ENCODE results near the gene FASN. TPM values are rescaled to one million over a fixed set of nuclear protein-coding genes. Genes with fewer than 3 reads are reported as not detected.

FASN gene
- total and polyA plus RNA-seq, 2 experiments from 2014 or later, result 85.9 to 276 TPM

- Histone ChIP-seq H3K27me3 (no peaks in the 10 kb centered on the region), H3K27ac (no peak overlapping the region), H3K9me3 (ENCODE audit: low read depth) (no peaks in the 10 kb centered on the region), H3K36me3 (peaks cover 84% of the 10 kb centered on the region), H3K4me3 (no peak overlapping the region), H3K4me1 (ENCODE audit: low read depth) (no peaks in the 10 kb centered on the region)
- DNase-seq (ENCODE audit: low read depth in 1 of 2, low spot score in 1 of 2), result no peak
- no peak for TF ChIP-seq CTCF (IDR thresholded peaks at IDR 0.05; ENCODE audit: low read depth, low read length)
Measured at GRCh38 chr17:82083533-82084359, 14.3 kb downstream of the FASN start.

- H3K9me3 ChIP-seq (ENCODE audit: low read depth), result no peaks in the 10 kb centered on the region
- H3K4me1 ChIP-seq (ENCODE audit: low read depth), result no peaks in the 10 kb centered on the region
- H3K4me3 ChIP-seq, result no peak overlapping the region
- H3K27me3 ChIP-seq, result no peaks in the 10 kb centered on the region
- TF ChIP-seq CTCF (IDR thresholded peaks at IDR 0.05; ENCODE audit: low read depth, low read length), result no peak
- no peak overlapping the region for H3K27ac ChIP-seq
- peaks cover 77% of the 10 kb centered on the region for H3K36me3 ChIP-seq
- no peak for DNase-seq (ENCODE audit: low read depth in 1 of 2, low spot score in 1 of 2)
Measured at GRCh38 chr17:82083009-82083408, 15.0 kb downstream of the FASN start.

GRCh38 chr17:82082456-82082855, 15.6 kb downstream of the FASN start:
- H3K36me3 ChIP-seq, result peaks cover 74% of the 10 kb centered on the region

GRCh38 chr17:82081966-82082365, 16.1 kb downstream of the FASN start:
- H3K4me3 ChIP-seq, result no peak overlapping the region
- no peak for TF ChIP-seq CTCF (IDR thresholded peaks at IDR 0.05; ENCODE audit: low read depth, low read length)
- no peaks in the 10 kb centered on the region for H3K4me1 ChIP-seq (ENCODE audit: low read depth)
- H3K27ac ChIP-seq, result no peak overlapping the region
- H3K9me3 ChIP-seq (ENCODE audit: low read depth), result no peaks in the 10 kb centered on the region
- no peaks in the 10 kb centered on the region for H3K27me3 ChIP-seq
- no peak for DNase-seq (ENCODE audit: low read depth in 1 of 2, low spot score in 1 of 2)
- H3K36me3 ChIP-seq, result peaks cover 70% of the 10 kb centered on the region

More at GRCh38 chr17:82082456-82082855, 15.6 kb downstream of the FASN start:
- Histone ChIP-seq H3K4me1 (ENCODE audit: low read depth) (no peaks in the 10 kb centered on the region), H3K27ac (no peak overlapping the region), H3K27me3 (no peaks in the 10 kb centered on the region), H3K4me3 (no peak overlapping the region), H3K9me3 (ENCODE audit: low read depth) (no peaks in the 10 kb centered on the region)
- no peak for TF ChIP-seq CTCF (IDR thresholded peaks at IDR 0.05; ENCODE audit: low read depth, low read length)
- no peak for DNase-seq (ENCODE audit: low read depth in 1 of 2, low spot score in 1 of 2)

GRCh38 chr17:82081546-82081945, 16.5 kb downstream of the FASN start:
- no peak for TF ChIP-seq CTCF (IDR thresholded peaks at IDR 0.05; ENCODE audit: low read depth, low read length)
- H3K9me3 ChIP-seq (ENCODE audit: low read depth), result no peaks in the 10 kb centered on the region
- H3K27ac ChIP-seq, result no peak overlapping the region
- no peak for DNase-seq (ENCODE audit: low read depth in 1 of 2, low spot score in 1 of 2)
- no peak overlapping the region for H3K4me3 ChIP-seq
- H3K4me1 ChIP-seq (ENCODE audit: low read depth), result no peaks in the 10 kb centered on the region
- no peaks in the 10 kb centered on the region for H3K27me3 ChIP-seq
- peaks cover 67% of the 10 kb centered on the region for H3K36me3 ChIP-seq

Measured in cardiac muscle cell (in vitro differentiated cells and primary cell).